SK-N-MC (cell line): ENCODE results near the gene LRCH1.

ENCODE experiments used
- DNase-seq: peaks from one replicate; pipeline ENCODE4 v3.0.0-alpha.2; 2011; ENCODE audit warnings: low read depth, low spot score
- H3K27ac ChIP-seq: fragments of 200-600 bp; sonication (generic); 2 replicates; pipeline ENCODE4 v1.5.1; 2016; ENCODE audit warnings: mixed run types
- H3K36me3 ChIP-seq: fragments of 200-600 bp; sonication (generic); 2 replicates; pipeline ENCODE4 v1.6.1; 2017; ENCODE audit warnings: antibody characterized with exemption, low read length, mixed read lengths; ENCODE audit not compliant: insufficient read depth
- H3K4me3 ChIP-seq: fragments of 200-600 bp; sonication (generic); 2 replicates; pipeline ENCODE4 v1.5.1; 2016
- H3K9ac ChIP-seq: fragments of 200-600 bp; sonication (generic); 2 replicates; pipeline ENCODE4 v1.8.0; 2017; ENCODE audit warnings: mixed run types, mixed read lengths; ENCODE audit not compliant: insufficient read length
- H3K9me3 ChIP-seq: fragments of 200-600 bp; sonication (generic); 2 replicates; pipeline ENCODE4 v1.6.1; 2017; ENCODE audit warnings: low read depth, mild to moderate bottlenecking, antibody characterized with exemption, low read length, moderate library complexity, mixed read lengths
- EZH2 ChIP-seq: fragments of 200-600 bp; sonication (generic); IDR thresholded peaks from one replicate; pipeline ENCODE4 v1.6.1; 2017; ENCODE audit warnings: antibody characterized with exemption
- FOXP2 ChIP-seq: optimal IDR thresholded peaks from 2 replicates; pipeline ENCODE3; 2011; ENCODE audit warnings: mild to moderate bottlenecking, moderate library complexity; ENCODE audit not compliant: insufficient read depth; ENCODE audit errors: extremely low read length, control extremely low read depth
- POLR2AphosphoS5 ChIP-seq: IDR thresholded peaks from 2 replicates; pipeline ENCODE4 v1.6.1; 2012; ENCODE audit warnings: mild to moderate bottlenecking, low read depth, low read length, borderline replicate concordance

LRCH1 gene

DNA sequence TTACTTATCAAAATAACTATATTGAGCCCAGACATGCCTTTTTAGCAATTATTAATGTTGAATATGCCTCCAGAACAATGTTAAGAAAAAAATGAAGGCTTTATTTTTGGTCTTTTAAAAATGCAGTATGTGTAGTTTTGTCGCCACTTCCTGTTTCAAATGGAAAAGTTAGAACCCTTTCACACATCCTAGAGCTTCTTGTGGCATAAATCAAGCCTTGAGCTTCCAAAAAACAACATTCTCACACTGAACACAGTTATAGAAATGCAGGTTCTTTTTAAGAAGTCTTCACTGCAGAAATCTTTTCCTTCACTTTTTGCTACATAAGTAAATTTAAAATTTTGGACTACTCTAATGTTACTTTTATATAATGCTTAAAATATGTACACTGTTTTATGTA is 135.3 kb downstream of the LRCH1 start:
- Histone ChIP-seq H3K27ac (peak overlapping the region; percentile 85), H3K9ac (peak overlapping the region; percentile 25), H3K36me3 (0 out of 2 replicates have a peak, but pooled peaks cover 3% of the 10 kb centered on the region), H3K9me3 (no peaks in the 10 kb centered on the region), H3K4me3 (peak overlapping the region; percentile 30)
- no peak for TF ChIP-seq FOXP2
- no peak for TF ChIP-seq EZH2
- no peak for TF ChIP-seq POLR2AphosphoS5
- no peak for DNase-seq

DNA sequence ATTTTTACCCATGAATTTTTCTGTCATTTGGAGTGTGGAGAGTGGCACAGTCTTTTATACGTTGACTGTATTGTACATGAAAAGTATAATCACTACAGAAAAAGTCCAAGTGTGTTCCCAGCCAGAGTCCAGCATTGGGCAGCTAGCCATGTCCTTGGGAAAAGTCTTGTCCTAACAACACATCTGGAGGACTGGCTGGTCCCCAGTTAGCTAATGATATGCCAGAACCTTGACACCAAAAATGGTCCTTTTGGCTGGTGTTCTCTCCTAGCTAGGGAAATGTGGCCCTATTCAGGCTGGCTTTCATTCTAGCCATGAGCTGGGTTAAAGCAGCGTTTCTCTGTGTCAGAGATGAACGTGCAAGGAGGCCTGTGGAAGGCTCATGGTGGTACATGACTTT is 145.0 kb downstream of the LRCH1 start:
- Histone ChIP-seq H3K9ac (no peak overlapping the region), H3K27ac (no peak overlapping the region), H3K36me3 (peaks cover 32% of the 10 kb centered on the region), H3K4me3 (no peak overlapping the region), H3K9me3 (no peaks in the 10 kb centered on the region)
- DNase-seq, result no peak
- no peak for TF ChIP-seq POLR2AphosphoS5
- TF ChIP-seq EZH2, result no peak
- no peak for TF ChIP-seq FOXP2

DNA sequence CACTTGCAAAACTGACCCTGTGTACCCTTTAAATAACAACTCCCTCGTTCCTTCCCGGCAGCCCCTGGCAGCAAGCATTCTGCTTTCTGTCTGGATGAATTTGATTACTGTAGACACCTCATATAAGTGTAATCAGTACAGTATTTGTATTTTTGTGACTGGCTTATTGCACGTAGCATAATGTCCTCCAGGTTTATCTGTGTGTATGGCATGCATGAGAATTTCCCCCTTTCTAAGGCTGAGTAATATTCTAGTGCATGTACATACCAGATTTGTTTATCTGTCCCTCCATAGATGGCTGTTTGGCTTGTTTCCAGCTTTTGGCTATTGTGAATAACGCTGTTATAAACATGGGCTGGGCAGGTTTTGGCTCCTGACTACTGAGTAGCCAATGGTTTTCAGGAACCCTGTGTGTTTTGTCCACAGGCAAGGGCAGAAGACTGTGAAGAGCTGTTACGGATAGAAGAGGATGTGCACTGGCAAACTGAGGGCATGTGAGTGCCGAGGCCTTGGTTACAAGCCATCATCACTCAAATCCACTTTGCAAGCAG is 146.0 kb downstream of the LRCH1 start:
- Histone ChIP-seq H3K27ac (no peak overlapping the region), H3K9ac (no peak overlapping the region), H3K4me3 (no peak overlapping the region), H3K36me3 (peaks cover 32% of the 10 kb centered on the region), H3K9me3 (no peaks in the 10 kb centered on the region)
- DNase-seq, result no peak
- TF ChIP-seq FOXP2 (no peak), EZH2 (no peak), POLR2AphosphoS5 (no peak)

DNA sequence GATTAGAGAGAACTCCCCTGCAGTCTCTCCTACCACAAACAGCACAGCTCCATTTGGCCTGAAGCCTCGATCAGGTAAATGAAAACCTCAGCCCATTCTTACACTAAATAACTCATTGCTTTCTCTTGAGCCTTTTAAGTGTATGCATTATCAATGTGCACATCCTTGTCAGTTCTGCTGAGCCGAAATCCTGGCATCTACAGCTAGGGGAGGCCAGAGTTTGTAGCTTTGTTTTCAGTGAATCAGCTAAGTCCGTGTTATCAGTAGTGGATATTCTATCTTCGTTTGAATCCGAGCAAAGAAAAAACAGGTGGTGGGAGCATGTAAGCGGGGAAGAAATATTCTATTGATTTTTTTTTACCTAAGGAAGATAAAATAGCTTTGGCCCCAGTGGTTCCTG is 159.6 kb downstream of the LRCH1 start:
- H3K4me3 ChIP-seq, result no peak overlapping the region
- TF ChIP-seq EZH2 (no peak), POLR2AphosphoS5 (no peak), FOXP2 (no peak)
- H3K36me3 ChIP-seq, result peaks cover 8% of the 10 kb centered on the region
- no peak overlapping the region for H3K9ac ChIP-seq
- no peaks in the 10 kb centered on the region for H3K9me3 ChIP-seq
- no peak overlapping the region for H3K27ac ChIP-seq
- no peak for DNase-seq

DNA sequence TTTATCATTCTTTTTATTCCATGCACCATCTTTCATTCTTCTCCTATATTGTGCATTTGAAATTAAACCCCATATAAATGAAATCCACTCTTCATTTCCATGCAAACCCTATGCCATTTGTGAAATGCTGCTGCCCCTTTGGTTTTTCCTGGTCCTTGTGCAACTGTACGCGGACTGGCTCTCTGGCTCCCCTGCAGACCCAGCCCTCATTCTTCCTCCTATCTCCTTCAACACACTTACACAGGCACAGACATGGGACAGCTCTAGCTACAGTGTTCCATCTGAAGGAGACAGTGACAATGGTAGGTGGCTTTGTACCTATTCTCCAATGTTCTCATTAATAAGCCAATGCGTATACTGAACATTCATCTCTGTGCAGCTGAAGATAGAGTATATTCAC is 162.4 kb downstream of the LRCH1 start:
- Histone ChIP-seq H3K4me3 (no peak overlapping the region), H3K36me3 (peaks cover 8% of the 10 kb centered on the region), H3K9me3 (no peaks in the 10 kb centered on the region), H3K9ac (no peak overlapping the region), H3K27ac (no peak overlapping the region)
- DNase-seq, result no peak
- TF ChIP-seq EZH2, result no peak
- TF ChIP-seq FOXP2, result no peak
- TF ChIP-seq POLR2AphosphoS5, result no peak

DNA sequence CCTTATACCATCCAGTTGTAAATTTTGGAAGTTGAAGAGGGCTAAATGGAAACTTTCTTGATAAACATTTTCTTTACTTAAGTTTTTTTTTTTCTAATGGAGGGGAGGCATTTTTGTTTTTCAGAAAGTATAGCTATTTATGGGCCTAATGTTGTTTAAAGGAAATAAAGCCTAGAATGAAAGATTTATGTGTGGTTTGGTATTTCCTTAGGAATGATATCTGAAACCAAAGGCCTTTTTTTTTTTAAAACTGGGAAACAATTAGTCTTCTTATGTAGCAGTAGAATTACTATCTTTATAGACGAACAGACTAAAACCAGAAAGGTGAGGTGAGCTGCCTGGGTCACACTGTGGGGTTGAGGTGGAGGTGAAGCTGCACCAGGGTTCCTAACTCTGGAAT is 163.9 kb downstream of the LRCH1 start:
- Histone ChIP-seq H3K9ac (no peak overlapping the region), H3K4me3 (peak overlapping the region; percentile 6; the same call in 1 of the 2 replicates), H3K36me3 (peaks cover 8% of the 10 kb centered on the region), H3K27ac (peak overlapping the region; percentile 26; the same call in 1 of the 2 replicates), H3K9me3 (no peaks in the 10 kb centered on the region)
- TF ChIP-seq FOXP2, result no peak
- no peak for TF ChIP-seq POLR2AphosphoS5
- TF ChIP-seq EZH2, result no peak
- DNase-seq, result no peak

DNA sequence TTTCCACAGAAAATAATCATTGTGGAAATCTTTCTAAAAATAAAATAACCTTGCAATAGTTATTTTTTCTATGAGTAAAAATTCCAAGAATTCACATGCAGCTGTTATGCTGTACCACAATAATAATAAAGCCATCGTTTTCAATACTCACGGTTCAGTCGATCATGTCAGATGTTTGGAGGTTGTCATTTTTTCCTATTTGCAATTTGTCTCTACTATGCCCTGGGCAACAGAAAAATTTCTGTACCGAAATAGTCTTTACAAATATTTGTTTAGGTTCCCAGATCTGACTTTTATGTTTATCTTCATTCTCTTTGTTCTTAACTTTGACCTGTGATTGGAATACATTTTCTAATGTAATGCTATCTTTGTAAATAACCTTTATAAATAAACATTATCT is 164.3 kb downstream of the LRCH1 start:
- H3K4me3 ChIP-seq, result peak overlapping the region; percentile 6; the same call in 1 of the 2 replicates
- no peak for TF ChIP-seq FOXP2
- peaks cover 4% of the 10 kb centered on the region for H3K36me3 ChIP-seq
- no peaks in the 10 kb centered on the region for H3K9me3 ChIP-seq
- H3K27ac ChIP-seq, result peak overlapping the region; percentile 26; the same call in 1 of the 2 replicates
- H3K9ac ChIP-seq, result no peak overlapping the region
- no peak for DNase-seq

DNA sequence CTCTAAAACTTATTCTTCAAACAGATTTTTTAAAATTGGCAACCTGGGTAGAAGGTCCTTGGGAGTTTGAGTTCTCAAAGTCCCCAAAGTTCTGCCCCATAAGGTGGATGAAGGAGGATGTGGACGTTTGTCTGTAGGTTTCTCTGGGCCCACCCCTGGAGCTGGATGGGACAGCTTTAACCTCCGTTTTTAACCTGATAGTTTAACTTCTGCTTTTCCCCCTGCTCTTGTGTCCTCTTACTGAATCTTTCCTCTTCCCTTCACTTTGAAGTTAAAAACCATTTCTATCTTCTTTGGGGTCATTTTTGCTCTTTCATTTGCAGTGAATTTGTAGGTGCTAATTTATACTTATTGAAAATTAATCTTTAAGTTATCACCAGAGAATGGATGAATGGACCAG is 164.9 kb downstream of the LRCH1 start:
- H3K36me3 ChIP-seq, result no peaks in the 10 kb centered on the region; the same call in 1 of the 2 replicates
- no peak for DNase-seq
- no peak overlapping the region for H3K27ac ChIP-seq
- H3K9me3 ChIP-seq, result no peaks in the 10 kb centered on the region
- H3K4me3 ChIP-seq, result no peak overlapping the region
- TF ChIP-seq POLR2AphosphoS5 (no peak), FOXP2 (no peak)
- no peak overlapping the region for H3K9ac ChIP-seq

DNA sequence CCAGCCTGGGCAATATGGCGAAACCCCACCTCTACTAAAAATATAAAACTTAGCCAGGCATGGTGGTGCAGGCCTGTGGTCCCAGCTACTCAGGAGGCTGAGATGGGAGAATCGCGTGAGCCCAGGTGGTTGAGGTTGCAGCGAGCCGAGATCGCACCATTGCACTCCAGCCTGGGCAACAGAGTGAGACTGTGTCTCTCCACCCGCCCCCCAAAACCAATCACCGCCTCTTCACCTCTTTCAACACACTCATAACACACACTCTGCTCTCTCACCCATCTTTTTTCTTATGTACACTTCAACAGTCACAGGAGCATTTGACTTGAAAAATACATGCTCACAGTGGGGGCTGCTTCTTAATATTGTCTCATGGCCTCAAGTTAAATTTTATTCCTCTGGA is 167.2 kb downstream of the LRCH1 start:
- Histone ChIP-seq H3K4me3 (no peak overlapping the region), H3K27ac (no peak overlapping the region), H3K9me3 (no peaks in the 10 kb centered on the region), H3K36me3 (peaks cover 19% of the 10 kb centered on the region), H3K9ac (no peak overlapping the region)
- no peak for DNase-seq
- TF ChIP-seq EZH2 (no peak), FOXP2 (no peak), POLR2AphosphoS5 (no peak)
